HepG2 (cell line): ENCODE results near the gene CRTAC1. TPM values are rescaled to one million over a fixed set of nuclear protein-coding genes. Genes with fewer than 3 reads are reported as not detected.
A peak's percentile ranks its signal among the peaks of the same experiment; 100 is the strongest.

Experiments
- ATAC-seq: fragments of 200-7000 bp; cut with Tn5 transposase; 3 replicates; pipeline ENCODE4 v1.9.1; 2020; ENCODE audit warnings: mild to moderate bottlenecking, moderate library complexity
- BruUV-seq: library from RNA; stranded (reverse); fragments of 400-500 nt; replicated peaks from 2 replicates; lab custom pipeline; 2021; lab: Mats Ljungman, UMichigan
- CTCF ChIA-PET: fragments of 300-600 bp; formaldehyde crosslinking; extraction: SDS; loops from one replicate; lab custom pipeline; 2021; ENCODE audit warnings: low total read pairs, inconsistent platforms, low intra/inter-chr PET ratio; lab: Yijun Ruan, JAX
- POLR2A ChIA-PET: fragments of 350-600 bp; sonication (Branson Sonifier 250); formaldehyde crosslinking; loops from one replicate; lab custom pipeline; 2020; ENCODE audit warnings: antibody characterized with exemption, inconsistent platforms; lab: Yijun Ruan, JAX
- DNase-seq: peaks from one replicate; pipeline ENCODE4 v3.0.0-alpha.2; 2015; ENCODE audit warnings: low spot score
- FAIRE-seq: peaks from 3 replicates; lab custom pipeline; 2011; peaks lifted over from hg19 to GRCh38; lab: Jason Lieb, UNC
- H2AFZ ChIP-seq: one replicate; pipeline ENCODE4 v1.6.1; 2011; ENCODE audit warnings: low read length, inconsistent platforms
- H3K27ac ChIP-seq: fragments of 300-600 bp; 3 replicates; pipeline ENCODE4 v1.8.0; 2011; ENCODE audit warnings: mixed run types, mild to moderate bottlenecking, mixed read lengths, low read length, inconsistent platforms; ENCODE audit not compliant: insufficient read depth; ENCODE audit errors: extremely low read length
- H3K27me3 ChIP-seq, 2 experiments: fragments of 200-600 bp in 1 of 2; 2 replicates in 1 of 2; 3 replicates in 1 of 2; pipeline versions ENCODE4 v1.6.0 to v1.8.0; 2011; ENCODE audit warnings: low read length in 2 of 2, mild to moderate bottlenecking in 2 of 2, moderate library complexity in 2 of 2, inconsistent platforms in 1 of 2; ENCODE audit not compliant: insufficient read depth in 2 of 2, control insufficient read depth in 1 of 2
- H3K36me3 ChIP-seq, 2 experiments: fragments of 200-600 bp in 1 of 2; replicated peaks in 1 of 2; 2 replicates in 1 of 2; 3 replicates in 1 of 2; pipeline versions ENCODE4 v1.5.1 to v1.8.0; 2011; ENCODE audit warnings: low read length in 2 of 2, inconsistent platforms in 1 of 2; ENCODE audit not compliant: insufficient read depth in 2 of 2, control insufficient read depth in 1 of 2
- H3K4me1 ChIP-seq: 2 replicates; pipeline ENCODE4 v1.5.1; 2012; ENCODE audit warnings: low read length, inconsistent platforms; ENCODE audit not compliant: insufficient read depth
- H3K4me2 ChIP-seq: 2 replicates; pipeline ENCODE4 v1.6.0; 2011; ENCODE audit warnings: low read depth, low read length, inconsistent platforms
- H3K4me3 ChIP-seq, 3 experiments: fragments of 200-600 bp in 1 of 3; sonication (generic), shearing (Covaris generic) in 1 of 3; replicated peaks in 1 of 3; 2 replicates each; pipeline ENCODE4 v1.5.1; 2011 to 2016; ENCODE audit warnings: low read length in 3 of 3, inconsistent platforms in 2 of 3, low read depth in 2 of 3, mild to moderate bottlenecking in 2 of 3, control low read depth in 1 of 3, mixed read lengths in 1 of 3; ENCODE audit not compliant: insufficient read depth in 1 of 3
- H3K79me2 ChIP-seq: one replicate; pipeline ENCODE4 v1.6.1; 2011; ENCODE audit warnings: low read length, inconsistent platforms; ENCODE audit not compliant: insufficient read depth
- H3K9ac ChIP-seq: 2 replicates; pipeline ENCODE4 v1.6.0; 2011; ENCODE audit warnings: mild to moderate bottlenecking, low read depth, low read length, inconsistent platforms; ENCODE audit not compliant: insufficient read depth
- H3K9me3 ChIP-seq: 2 replicates; pipeline ENCODE4 v1.5.1; 2012; ENCODE audit warnings: mild to moderate bottlenecking, low read length
- H4K20me1 ChIP-seq: 2 replicates; pipeline ENCODE4 v1.6.0; 2011; ENCODE audit warnings: inconsistent platforms, mild to moderate bottlenecking, low read length, moderate library complexity; ENCODE audit not compliant: insufficient read depth
- PRDM15 ChIP-seq: sonication (generic); formaldehyde crosslinking; IDR thresholded peaks from 2 replicates; pipeline ENCODE4 v1.4.0; 2020; ENCODE audit warnings: missing genetic modification reagents
- ZNF331 ChIP-seq: sonication (generic); formaldehyde crosslinking; IDR thresholded peaks from 2 replicates; pipeline ENCODE4 v1.4.0; 2020; ENCODE audit warnings: missing genetic modification reagents
- ZNF652 ChIP-seq: IDR thresholded peaks from 2 replicates; pipeline ENCODE4 v1.6.1; 2016; ENCODE audit warnings: low read depth, borderline replicate concordance
- in situ Hi-C: cut with HindIII; loops from 2 replicates; pipeline ENCODE4 v1.10.0; 2017; ENCODE audit warnings: low pct_unique_long_range_greater_than_20kb; ENCODE audit not compliant: extremely low pct_ligation_motif_present
- intact Hi-C: fragments of 100-400 bp; cut with micrococcal nuclease; formaldehyde crosslinking; loops from one replicate; pipeline ENCODE4 v1.10.0; 2022; ENCODE audit not compliant: unreplicated experiment
- polyA plus RNA-seq, 8 experiments: library from polyadenylated mRNA; depleted of rRNA in 3 of 8; stranded (reverse) in 7 of 8; unstranded in 1 of 8; fragments of >200 nt; fragmentation: Illumina TruSeq in 4 of 8; extraction: Trizol in 4 of 8; gene quantifications; 2 replicates each; pipeline versions ENCODE4 v1.2.1 to v1.2.3, GENCODE V29; 2011 to 2016; ENCODE audit warnings: low read depth in 4 of 8, missing spikeins in 1 of 8, mixed read lengths in 1 of 8; ENCODE audit not compliant: insufficient read depth in 1 of 8
- total RNA-seq, 5 experiments: library from RNA; depleted of rRNA; stranded (reverse); fragments of >200 nt; fragmentation: Illumina TruSeq; extraction: Trizol; gene quantifications; 2 replicates each; pipeline ENCODE4 v1.2.3, GENCODE V29; 2016; ENCODE audit warnings: low read depth in 1 of 5
- TF ChIP-seq, protein P1 (sequence below): IDR thresholded peaks from 2 replicates; pipeline ENCODE4 v1.6.1; 2012; ENCODE audit warnings: low read depth, low read length, improper control_type of control experiment
- TF ChIP-seq, protein P2 (sequence below): sonication (generic); formaldehyde crosslinking; IDR thresholded peaks from 2 replicates; pipeline ENCODE4 v1.4.0; 2020; ENCODE audit warnings: mild to moderate bottlenecking, missing genetic modification reagents

CRTAC1 gene
- total and polyA plus RNA-seq, 2 of the 13 experiments (the other 11 are each of a cell fraction or from before 2014, with no cell fraction given): not detected

GRCh38 chr10:97948822-97949221 is 81.6 kb downstream of the CRTAC1 start (continued):
- TF ChIP-seq ZNF652 (CRISPR knock-in tag) (no peak), PRDM15 (CRISPR knock-in tag) (no peak)
- TF ChIP-seq, protein P1, sequence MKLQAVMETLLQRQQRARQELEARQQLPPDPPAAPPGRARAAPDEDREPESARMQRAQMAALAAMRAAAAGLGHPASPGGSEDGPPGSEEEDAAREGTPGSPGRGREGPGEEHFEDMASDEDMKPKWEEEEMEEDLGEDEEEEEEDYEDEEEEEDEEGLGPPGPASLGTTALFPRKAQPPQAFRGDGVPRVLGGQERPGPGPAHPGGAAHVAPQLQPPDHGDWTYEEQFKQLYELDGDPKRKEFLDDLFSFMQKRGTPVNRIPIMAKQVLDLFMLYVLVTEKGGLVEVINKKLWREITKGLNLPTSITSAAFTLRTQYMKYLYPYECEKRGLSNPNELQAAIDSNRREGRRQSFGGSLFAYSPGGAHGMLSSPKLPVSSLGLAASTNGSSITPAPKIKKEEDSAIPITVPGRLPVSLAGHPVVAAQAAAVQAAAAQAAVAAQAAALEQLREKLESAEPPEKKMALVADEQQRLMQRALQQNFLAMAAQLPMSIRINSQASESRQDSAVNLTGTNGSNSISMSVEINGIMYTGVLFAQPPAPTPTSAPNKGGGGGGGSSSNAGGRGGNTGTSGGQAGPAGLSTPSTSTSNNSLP: no peak

DNA sequence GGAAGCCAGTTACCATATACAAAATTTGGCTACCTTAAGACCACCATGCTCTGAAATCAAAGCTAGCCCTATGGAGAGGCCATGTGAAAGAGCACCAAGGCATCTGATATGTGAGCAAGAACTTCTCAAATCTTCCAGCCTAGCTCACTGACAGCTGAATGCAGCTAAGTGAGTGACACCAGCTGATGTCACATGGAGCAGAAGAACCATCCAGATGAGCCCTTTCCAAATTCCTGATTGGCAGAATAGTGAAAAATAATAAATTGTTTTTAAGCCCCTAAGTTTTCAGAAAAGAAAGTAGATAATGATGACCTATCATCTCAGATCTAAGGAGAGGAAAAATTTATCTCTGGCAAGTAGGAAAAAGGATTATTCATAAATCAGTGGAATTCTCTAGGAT is 85.6 kb downstream of the CRTAC1 start:
- TF ChIP-seq, protein P2, sequence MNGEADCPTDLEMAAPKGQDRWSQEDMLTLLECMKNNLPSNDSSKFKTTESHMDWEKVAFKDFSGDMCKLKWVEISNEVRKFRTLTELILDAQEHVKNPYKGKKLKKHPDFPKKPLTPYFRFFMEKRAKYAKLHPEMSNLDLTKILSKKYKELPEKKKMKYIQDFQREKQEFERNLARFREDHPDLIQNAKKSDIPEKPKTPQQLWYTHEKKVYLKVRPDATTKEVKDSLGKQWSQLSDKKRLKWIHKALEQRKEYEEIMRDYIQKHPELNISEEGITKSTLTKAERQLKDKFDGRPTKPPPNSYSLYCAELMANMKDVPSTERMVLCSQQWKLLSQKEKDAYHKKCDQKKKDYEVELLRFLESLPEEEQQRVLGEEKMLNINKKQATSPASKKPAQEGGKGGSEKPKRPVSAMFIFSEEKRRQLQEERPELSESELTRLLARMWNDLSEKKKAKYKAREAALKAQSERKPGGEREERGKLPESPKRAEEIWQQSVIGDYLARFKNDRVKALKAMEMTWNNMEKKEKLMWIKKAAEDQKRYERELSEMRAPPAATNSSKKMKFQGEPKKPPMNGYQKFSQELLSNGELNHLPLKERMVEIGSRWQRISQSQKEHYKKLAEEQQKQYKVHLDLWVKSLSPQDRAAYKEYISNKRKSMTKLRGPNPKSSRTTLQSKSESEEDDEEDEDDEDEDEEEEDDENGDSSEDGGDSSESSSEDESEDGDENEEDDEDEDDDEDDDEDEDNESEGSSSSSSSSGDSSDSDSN: no peak
- TF ChIP-seq ZNF331: peak; percentile 92
- Histone ChIP-seq H3K27me3 (peaks cover 0 to 3% of the 10 kb centered on the region in 2 experiments; a peak in 1 of 5 replicates), H3K27ac (no peak overlapping the region), H3K9me3 (peaks cover 10% of the 10 kb centered on the region), H3K4me3 (no peak overlapping the region), H4K20me1 (no peaks in the 10 kb centered on the region), H3K36me3 (no peaks in the 10 kb centered on the region), H3K9ac (no peak overlapping the region), H3K4me1 (no peaks in the 10 kb centered on the region), H3K4me2 (no peak overlapping the region), H2AFZ (no peak overlapping the region), H3K79me2 (no peaks in the 10 kb centered on the region)
- ChIA-PET CTCF (no interaction called here), POLR2A (no interaction called here)
- FAIRE-seq (no peak), ATAC-seq (no peak), DNase-seq (no peak)
- BruUV-seq: no TSS peak
- intact Hi-C loops: no loop called here
- in situ Hi-C loops: no loop called here
